Trophoblast cell (in vitro differentiated cells and primary cell): ENCODE data around the gene STON2.
"Not testable (repeated sequence)": the region's sequence is repeated elsewhere in the genome, so short reads cannot be mapped to it uniquely, and the experiment has no call there.

Source experiments
- DNase-seq, 2 donors: peaks; one replicate each; pipeline ENCODE4 v3.0.0-alpha.2; 2016
- H2AFZ ChIP-seq: 2 replicates; pipeline ENCODE4 v1.6.1; 2013; ENCODE audit warnings: low read length, moderate library complexity, mild to moderate bottlenecking; ENCODE audit not compliant: insufficient read depth, poor library complexity
- H2AK5ac ChIP-seq: 2 replicates; pipeline ENCODE4 v1.6.1; 2013; ENCODE audit warnings: mild to moderate bottlenecking, low read length
- H2BK120ac ChIP-seq: 2 replicates; pipeline ENCODE4 v1.6.1; 2013; ENCODE audit warnings: low read length, mild to moderate bottlenecking, moderate library complexity; ENCODE audit not compliant: insufficient read depth, poor library complexity
- H2BK12ac ChIP-seq: 2 replicates; pipeline ENCODE4 v1.6.1; 2013; ENCODE audit warnings: mild to moderate bottlenecking, low read length, moderate library complexity
- H2BK5ac ChIP-seq: 2 replicates; pipeline ENCODE4 v1.6.1; 2013; ENCODE audit warnings: low read length, low read depth, moderate library complexity, mild to moderate bottlenecking; ENCODE audit not compliant: poor library complexity
- H3K14ac ChIP-seq: 2 replicates; pipeline ENCODE4 v1.6.1; 2013; ENCODE audit warnings: mild to moderate bottlenecking, low read length
- H3K18ac ChIP-seq: 2 replicates; pipeline ENCODE4 v1.6.1; 2013; ENCODE audit warnings: mild to moderate bottlenecking, low read length
- H3K23ac ChIP-seq: 2 replicates; pipeline ENCODE4 v1.6.1; 2013; ENCODE audit warnings: low read length
- H3K27ac ChIP-seq: 2 replicates; pipeline ENCODE4 v1.5.1; 2013; ENCODE audit warnings: low read depth, mild to moderate bottlenecking, inconsistent platforms, low read length, moderate library complexity
- H3K27me3 ChIP-seq: 2 replicates; pipeline ENCODE4 v1.6.1; 2013; ENCODE audit warnings: inconsistent platforms, mild to moderate bottlenecking, low read length, moderate library complexity; ENCODE audit not compliant: insufficient read depth
- H3K36me3 ChIP-seq, 2 experiments: 1 replicate in 1 of 2; 2 replicates in 1 of 2; pipeline ENCODE4 v1.6.1; 2013; ENCODE audit warnings: low read length in 2 of 2, mild to moderate bottlenecking in 2 of 2, moderate library complexity in 1 of 2; ENCODE audit not compliant: insufficient read depth in 2 of 2, control insufficient read depth in 1 of 2
- H3K4ac ChIP-seq: 2 replicates; pipeline ENCODE4 v1.6.1; 2013; ENCODE audit warnings: low read depth, mild to moderate bottlenecking, low read length, moderate library complexity
- H3K4me1 ChIP-seq, 2 experiments: 1 replicate in 1 of 2; 2 replicates in 1 of 2; pipeline ENCODE4 v1.6.1; 2013; ENCODE audit warnings: low read length in 2 of 2, mild to moderate bottlenecking in 2 of 2, moderate library complexity in 1 of 2; ENCODE audit not compliant: insufficient read depth in 2 of 2, control insufficient read depth in 1 of 2
- H3K4me2 ChIP-seq: 2 replicates; pipeline ENCODE4 v1.6.1; 2013; ENCODE audit warnings: inconsistent platforms, mild to moderate bottlenecking, low read length, moderate library complexity
- H3K4me3 ChIP-seq: 2 replicates; pipeline ENCODE4 v1.5.1; 2013; ENCODE audit warnings: mild to moderate bottlenecking, low read depth, low read length, inconsistent platforms
- H3K79me1 ChIP-seq: one replicate; pipeline ENCODE4 v1.6.1; 2013; ENCODE audit warnings: low read length
- H3K79me2 ChIP-seq: 2 replicates; pipeline ENCODE4 v1.6.1; 2013; ENCODE audit warnings: low read length, mild to moderate bottlenecking; ENCODE audit not compliant: control insufficient read depth, insufficient read depth, poor library complexity
- H3K9ac ChIP-seq: 2 replicates; pipeline ENCODE4 v1.6.1; 2013; ENCODE audit warnings: mild to moderate bottlenecking, low read length
- H3K9me3 ChIP-seq: 2 replicates; pipeline ENCODE4 v1.6.1; 2013; ENCODE audit warnings: low read depth, mild to moderate bottlenecking, control low read depth, inconsistent platforms, low read length; ENCODE audit not compliant: insufficient read depth
- H4K12ac ChIP-seq: 2 replicates; pipeline ENCODE4 v1.6.1; 2013; ENCODE audit warnings: low read depth, mild to moderate bottlenecking, low read length, moderate library complexity
- H4K8ac ChIP-seq: 2 replicates; pipeline ENCODE4 v1.6.1; 2013; ENCODE audit warnings: low read depth, mild to moderate bottlenecking, low read length, moderate library complexity
- H4K91ac ChIP-seq: one replicate; pipeline ENCODE4 v1.6.1; 2013; ENCODE audit warnings: low read depth, mild to moderate bottlenecking, low read length, moderate library complexity
- WGBS: extraction: QIAGEN DNeasy Blood & Tissue Kit; methylation state at CpG from one replicate; pipeline ENCODE4 v1.1.7; 2013; ENCODE audit warnings: missing lambda C conversion rate; ENCODE audit not compliant: insufficient read length, insufficient coverage; ENCODE audit errors: extremely low coverage; 5-methylcytosine and 5-hydroxymethylcytosine counted together

Gene STON2

DNA sequence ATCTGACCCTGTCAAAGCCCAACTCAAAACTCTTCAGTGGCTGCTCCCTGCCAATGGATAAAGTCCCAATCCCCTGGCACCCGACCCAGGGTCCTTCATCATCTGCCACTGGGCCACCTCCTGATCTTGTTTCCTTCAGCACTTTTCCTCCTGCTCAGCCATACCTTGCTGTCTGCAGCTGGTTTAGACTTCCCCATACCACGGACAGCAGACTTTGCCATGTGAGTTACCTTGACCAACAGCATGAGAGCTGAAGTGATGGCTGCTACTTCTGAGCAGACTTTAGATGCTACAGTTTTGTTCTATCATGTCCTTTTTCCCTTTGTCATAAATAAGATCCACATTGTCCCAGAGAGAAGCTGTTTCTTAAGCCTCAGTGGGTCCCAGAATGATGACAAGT is 33.3 kb upstream of the STON2 start:
- H3K18ac ChIP-seq: no peak overlapping the region
- peaks cover 2% of the 10 kb centered on the region for H3K79me1 ChIP-seq
- no peak overlapping the region for H2BK120ac ChIP-seq
- no peaks in the 10 kb centered on the region for H3K9me3 ChIP-seq
- H3K4me2 ChIP-seq: no peak overlapping the region
- H3K9ac ChIP-seq: no peak overlapping the region
- no peak overlapping the region for H2AFZ ChIP-seq
- no peak overlapping the region for H2BK5ac ChIP-seq
- H2BK12ac ChIP-seq: no peak overlapping the region
- H3K27ac ChIP-seq: no peak overlapping the region
- H3K4ac ChIP-seq: peak overlapping the region; percentile 4
- no peak overlapping the region for H2AK5ac ChIP-seq
- H4K12ac ChIP-seq: no peak overlapping the region
- peaks cover 6% of the 10 kb centered on the region for H3K79me2 ChIP-seq
- no peak overlapping the region for H3K4me3 ChIP-seq
- H3K4me1 ChIP-seq: peaks cover 0 to 8% of the 10 kb centered on the region in 2 experiments
- H3K36me3 ChIP-seq: no peaks in the 10 kb centered on the region
- DNase-seq: no peak
- no peak overlapping the region for H4K91ac ChIP-seq
- H4K8ac ChIP-seq: no peak overlapping the region
- no peaks in the 10 kb centered on the region for H3K27me3 ChIP-seq
- no peak overlapping the region for H3K23ac ChIP-seq
- no CpG with 5 or more reads among the region's 2 CpGs for WGBS
- H3K14ac ChIP-seq: no peak overlapping the region

DNA sequence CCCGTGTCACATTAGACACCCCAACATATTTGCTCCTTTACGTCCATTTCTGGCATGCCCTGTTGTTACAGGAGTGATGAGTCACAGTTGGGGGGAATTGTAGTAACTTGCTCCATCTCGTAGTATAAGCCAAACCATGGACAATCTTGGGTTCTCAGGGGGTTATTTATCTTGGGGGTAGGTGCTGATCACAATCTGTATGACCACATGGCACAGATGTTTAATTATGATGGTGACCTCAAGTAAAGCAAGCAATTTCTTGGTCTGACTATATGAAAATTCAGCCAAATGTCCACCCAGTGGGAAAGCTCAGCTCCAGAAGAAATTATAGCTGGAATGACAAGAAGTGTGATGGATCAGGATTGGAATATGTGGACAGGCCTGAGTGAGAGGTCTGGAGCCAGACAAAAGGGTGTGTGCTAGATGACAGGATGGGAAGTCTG is 32.1 kb upstream of the STON2 start:
- H3K23ac ChIP-seq: no peak overlapping the region
- no peak overlapping the region for H3K18ac ChIP-seq
- H4K91ac ChIP-seq: no peak overlapping the region
- H2BK5ac ChIP-seq: no peak overlapping the region
- H2AFZ ChIP-seq: no peak overlapping the region
- H3K36me3 ChIP-seq: no peaks in the 10 kb centered on the region
- no peak overlapping the region for H2BK120ac ChIP-seq
- no peak overlapping the region for H2BK12ac ChIP-seq
- H3K79me1 ChIP-seq: peaks cover 2% of the 10 kb centered on the region
- H2AK5ac ChIP-seq: no peak overlapping the region
- no peaks in the 10 kb centered on the region for H3K9me3 ChIP-seq
- H3K9ac ChIP-seq: no peak overlapping the region
- peaks cover 7% of the 10 kb centered on the region for H3K79me2 ChIP-seq
- H4K8ac ChIP-seq: no peak overlapping the region
- H3K27ac ChIP-seq: no peak overlapping the region
- H4K12ac ChIP-seq: no peak overlapping the region
- DNase-seq: no peak
- H3K4me2 ChIP-seq: no peak overlapping the region
- no peak overlapping the region for H3K4me3 ChIP-seq
- no peak overlapping the region for H3K14ac ChIP-seq
- no CpG with 5 or more reads among the region's 3 CpGs for WGBS
- no peak overlapping the region for H3K4ac ChIP-seq
- peaks cover 5 to 13% of the 10 kb centered on the region in 2 experiments for H3K4me1 ChIP-seq
- no peaks in the 10 kb centered on the region for H3K27me3 ChIP-seq

DNA sequence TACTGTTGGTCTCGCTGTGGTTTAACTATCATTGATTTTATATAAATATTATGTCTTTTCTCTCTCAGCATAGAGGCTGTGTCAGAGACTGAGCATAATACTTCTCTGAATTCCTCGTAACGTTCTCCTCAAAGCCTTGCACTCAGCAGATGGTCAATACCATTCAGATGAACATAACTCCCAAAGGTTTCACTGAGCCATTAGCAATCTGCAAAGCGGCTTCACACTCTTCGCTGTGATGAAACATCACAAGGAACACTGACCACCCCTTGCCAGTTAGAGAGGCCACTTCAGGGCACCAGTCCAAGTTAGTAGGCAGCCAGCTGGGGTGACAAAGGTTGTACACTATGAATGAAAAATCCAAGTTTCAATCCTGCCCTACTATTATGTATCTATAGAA is 30.1 kb upstream of the STON2 start:
- no peaks in the 10 kb centered on the region for H3K27me3 ChIP-seq
- H3K36me3 ChIP-seq: no peaks in the 10 kb centered on the region
- H3K4me2 ChIP-seq: no peak overlapping the region
- H3K79me1 ChIP-seq: no peaks in the 10 kb centered on the region
- no peak overlapping the region for H2BK12ac ChIP-seq
- no peak overlapping the region for H2BK120ac ChIP-seq
- no peak overlapping the region for H3K23ac ChIP-seq
- DNase-seq: no peak
- peak overlapping the region; percentile 3 for H3K4ac ChIP-seq
- H3K4me3 ChIP-seq: no peak overlapping the region
- H3K4me1 ChIP-seq: peaks cover 6% of the 10 kb centered on the region in 2 experiments
- H2AFZ ChIP-seq: no peak overlapping the region
- H3K14ac ChIP-seq: no peak overlapping the region
- H3K79me2 ChIP-seq: peaks cover 5% of the 10 kb centered on the region
- no peak overlapping the region for H3K9ac ChIP-seq
- no peak overlapping the region for H2AK5ac ChIP-seq
- no peak overlapping the region for H2BK5ac ChIP-seq
- no peak overlapping the region for H4K91ac ChIP-seq
- WGBS: no CpG with 5 or more reads among the region's 5 CpGs
- no peak overlapping the region for H3K18ac ChIP-seq
- no peak overlapping the region for H3K27ac ChIP-seq
- no peaks in the 10 kb centered on the region for H3K9me3 ChIP-seq
- no peak overlapping the region for H4K8ac ChIP-seq
- no peak overlapping the region for H4K12ac ChIP-seq

DNA sequence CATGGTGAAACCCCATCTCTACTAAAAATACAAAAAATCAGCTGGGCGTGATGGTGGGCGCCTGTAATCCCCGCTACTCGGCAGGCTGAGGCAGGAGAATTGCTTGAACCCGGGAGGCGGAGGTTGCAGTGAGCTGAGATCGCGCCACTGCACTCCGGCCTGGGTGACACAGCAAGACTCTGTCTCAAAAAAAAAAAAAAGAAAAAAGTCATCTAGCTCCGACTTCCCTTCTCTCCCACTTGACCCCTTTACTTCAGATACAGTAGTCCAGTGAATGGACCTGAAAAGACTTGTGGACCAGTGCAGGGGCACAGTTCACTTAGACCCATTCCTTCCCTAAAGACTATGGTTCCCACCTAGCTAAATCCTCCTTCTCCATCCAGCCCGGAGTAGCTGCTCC is 29.6 kb upstream of the STON2 start:
- not testable (repeated sequence) for H3K4me1 ChIP-seq, H3K18ac ChIP-seq, H4K12ac ChIP-seq, H3K27ac ChIP-seq, H4K8ac ChIP-seq, DNase-seq, H2BK12ac ChIP-seq, H3K27me3 ChIP-seq, H2BK5ac ChIP-seq, H3K79me1 ChIP-seq, H3K23ac ChIP-seq, H4K91ac ChIP-seq, H3K36me3 ChIP-seq, H3K9ac ChIP-seq, H2AK5ac ChIP-seq, H3K4me3 ChIP-seq, H2BK120ac ChIP-seq, H3K4me2 ChIP-seq, H3K9me3 ChIP-seq, H3K79me2 ChIP-seq, H2AFZ ChIP-seq, H3K14ac ChIP-seq
- WGBS: no CpG with 5 or more reads among the region's 11 CpGs
- peak overlapping the region; percentile 9 for H3K4ac ChIP-seq
